Activated naive CD8-positive, alpha-beta T cell treated with anti-CD3 and anti-CD28 coated beads, Interleukin-2, amount 50 U/mL, for 16 hours (primary cell): Measurements from ENCODE around the gene CYTIP.

Experiments used
- DNase-seq: peaks from one replicate; pipeline ENCODE4 v3.0.0-alpha.2; 2020; ENCODE audit warnings: low read depth, low spot score

Gene CYTIP

GRCh38 chr2:157443795-157444640 lies at the start of gene CYTIP:
TSS of gene CYTIP (minus strand) at chr2:157444089. CDS start at chr2:157444020, 69 bp downstream.
- no peak for DNase-seq

GRCh38 chr2:157492189-157492773 lies 48.4 kb upstream of the CYTIP start:
- DNase-seq = peak; percentile 47

GRCh38 chr2:157489983-157490382 lies 46.1 kb upstream of the CYTIP start:
- no peak for DNase-seq

GRCh38 chr2:157488877-157489276 lies 45.0 kb upstream of the CYTIP start:
- DNase-seq = no peak

GRCh38 chr2:157487747-157488146 lies 43.9 kb upstream of the CYTIP start:
- no peak for DNase-seq

GRCh38 chr2:157487271-157487610 lies 43.4 kb upstream of the CYTIP start:
- DNase-seq = no peak

GRCh38 chr2:157486596-157487270 lies 42.8 kb upstream of the CYTIP start:
- DNase-seq = no peak

GRCh38 chr2:157480182-157480961 lies 36.5 kb upstream of the CYTIP start:
- no peak for DNase-seq

GRCh38 chr2:157479081-157480027 lies 35.5 kb upstream of the CYTIP start:
- DNase-seq = no peak

- no peak for DNase-seq
These were observed 34.0 kb upstream of the CYTIP start for GRCh38 chr2:157477919-157478318.

GRCh38 chr2:157476953-157477709 lies 33.2 kb upstream of the CYTIP start:
- DNase-seq = no peak

GRCh38 chr2:157475722-157476390 lies 32.0 kb upstream of the CYTIP start:
- no peak for DNase-seq

- no peak for DNase-seq
These were observed 29.7 kb upstream of the CYTIP start for GRCh38 chr2:157473581-157473980.

- DNase-seq = no peak
These were observed 27.2 kb upstream of the CYTIP start for GRCh38 chr2:157471078-157471477.

GRCh38 chr2:157470321-157470720 lies 26.4 kb upstream of the CYTIP start:
- no peak for DNase-seq

GRCh38 chr2:157469726-157470125 lies 25.8 kb upstream of the CYTIP start:
- no peak for DNase-seq

GRCh38 chr2:157468931-157469708 lies 25.2 kb upstream of the CYTIP start:
- no peak for DNase-seq

GRCh38 chr2:157466764-157467163 lies 22.9 kb upstream of the CYTIP start:
- DNase-seq = no peak

- no peak for DNase-seq
These were observed 21.7 kb upstream of the CYTIP start for GRCh38 chr2:157465554-157465953.
